ENCODE data around the gene FASN.

The FASN gene

GRCh38 chr17:82078433-82078832, 19.6 kb downstream of the FASN start:
- no peak for DNase-seq (ENCODE audit: low read depth in 4 of 4, low spot score in 1 of 4)

GRCh38 chr17:82077617-82078358, 20.2 kb downstream of the FASN start:
- DNase-seq (ENCODE audit: low read depth in 4 of 4, low spot score in 1 of 4) = no peak

- no peak for DNase-seq (ENCODE audit: low read depth in 4 of 4, low spot score in 1 of 4)
Measured at GRCh38 chr17:82076785-82077591, 21.0 kb downstream of the FASN start.

- no peak for DNase-seq (ENCODE audit: low read depth in 4 of 4, low spot score in 1 of 4)
Measured at GRCh38 chr17:82076018-82076784, 21.8 kb downstream of the FASN start.

GRCh38 chr17:82073446-82073845, 24.6 kb downstream of the FASN start:
- DNase-seq (ENCODE audit: low read depth in 4 of 4, low spot score in 1 of 4) = no peak

GRCh38 chr17:82072827-82073226, 25.2 kb downstream of the FASN start:
- no peak for DNase-seq (ENCODE audit: low read depth in 4 of 4, low spot score in 1 of 4)

GRCh38 chr17:82070611-82071010, 27.4 kb downstream of the FASN start:
- DNase-seq (ENCODE audit: low read depth in 4 of 4, low spot score in 1 of 4) = no peak

GRCh38 chr17:82065638-82066303, 32.3 kb downstream of the FASN start, which contains the start of gene DUS1L:
Gene DUS1L, minus strand, starts transcription at chr17:82065804. Its CDS starts 745 bp downstream, at chr17:82065059.
- peak; percentile 50 to 58 (median 54) for DNase-seq (ENCODE audit: low read depth in 4 of 4, low spot score in 1 of 4)

- no peak for DNase-seq (ENCODE audit: low read depth in 4 of 4, low spot score in 1 of 4)
Measured at GRCh38 chr17:82065193-82065637, 32.8 kb downstream of the FASN start.

- DNase-seq (ENCODE audit: low read depth in 4 of 4, low spot score in 1 of 4) = no peak
Measured at GRCh38 chr17:82064433-82065192, 33.4 kb downstream of the FASN start.

- DNase-seq (ENCODE audit: low read depth in 4 of 4, low spot score in 1 of 4) = no peak
Measured at GRCh38 chr17:82063424-82064415, 34.3 kb downstream of the FASN start.

- DNase-seq (ENCODE audit: low read depth in 4 of 4, low spot score in 1 of 4) = no peak
Measured at GRCh38 chr17:82062984-82063368, 35.1 kb downstream of the FASN start.

- DNase-seq (ENCODE audit: low read depth in 4 of 4, low spot score in 1 of 4) = no peak
Measured at GRCh38 chr17:82062076-82062983, 35.7 kb downstream of the FASN start.

GRCh38 chr17:82061047-82061925, 36.8 kb downstream of the FASN start:
- no peak for DNase-seq (ENCODE audit: low read depth in 4 of 4, low spot score in 1 of 4)

- DNase-seq (ENCODE audit: low read depth in 4 of 4, low spot score in 1 of 4) = no peak
Measured at GRCh38 chr17:82060614-82061013, 37.4 kb downstream of the FASN start.

- no peak for DNase-seq (ENCODE audit: low read depth in 4 of 4, low spot score in 1 of 4)
Measured at GRCh38 chr17:82060001-82060380, 38.0 kb downstream of the FASN start.

All from stimulated activated CD4-positive, alpha-beta T cell treated with anti-CD3 and anti-CD28 coated beads, Interleukin-1b, Interleukin-23, amount 100 ng/mL, for 24 hours (primary cell).